HepG2 (cell line): Measurements from ENCODE around the gene MCU.

ENCODE experiments used
- CEBPB ChIP-seq: IDR thresholded peaks from 2 replicates; pipeline ENCODE4 v1.6.1; 2011; ENCODE audit warnings: low read depth, low read length, improper control_type of control experiment, borderline replicate concordance
- FOXA1 ChIP-seq, 2 experiments: fragments of 450-650 bp in 1 of 2; sonication (generic) in 1 of 2; formaldehyde crosslinking in 1 of 2; IDR thresholded peaks; 2 replicates each; pipeline versions ENCODE4 v1.4.0 to v1.6.1; 2016 to 2020; ENCODE audit warnings: missing genetic modification reagents in 1 of 2
- KDM1A ChIP-seq: IDR thresholded peaks from 2 replicates; pipeline ENCODE4 v1.6.1; 2016; ENCODE audit warnings: missing compliant biosample characterization
- KLF13 ChIP-seq: sonication (generic); formaldehyde crosslinking; IDR thresholded peaks from 2 replicates; pipeline ENCODE4 v1.4.0; 2020; ENCODE audit warnings: mild to moderate bottlenecking, missing genetic modification reagents
- MBD4 ChIP-seq: IDR thresholded peaks from 2 replicates; pipeline ENCODE4 v1.6.1; 2012; ENCODE audit warnings: low read length, inconsistent platforms, borderline replicate concordance
- POLR2AphosphoS5 ChIP-seq: IDR thresholded peaks from 2 replicates; pipeline ENCODE4 v1.6.1; 2012; ENCODE audit warnings: low read depth, low read length
- RARA ChIP-seq: IDR thresholded peaks from 2 replicates; pipeline ENCODE4 v1.6.1; 2016; ENCODE audit warnings: missing genetic modification reagents, missing compliant biosample characterization
- TCF7L2 ChIP-seq: IDR thresholded peaks from 2 replicates; pipeline ENCODE4 v1.6.1; 2011; ENCODE audit warnings: mild to moderate bottlenecking, low read depth, low read length, moderate library complexity
- ZNF563 ChIP-seq: sonication (generic); formaldehyde crosslinking; IDR thresholded peaks from 2 replicates; pipeline ENCODE4 v1.8.0; 2022; ENCODE audit warnings: mild to moderate bottlenecking, moderate library complexity, missing genetic modification reagents
- ZNF703 ChIP-seq: sonication (generic); formaldehyde crosslinking; IDR thresholded peaks from 2 replicates; pipeline ENCODE4 v1.5.1; 2020; ENCODE audit warnings: missing genetic modification reagents, mild to moderate bottlenecking, moderate library complexity, borderline replicate concordance
- ZNF839 ChIP-seq: sonication (generic); formaldehyde crosslinking; IDR thresholded peaks from 2 replicates; pipeline ENCODE4 v1.4.0; 2020; ENCODE audit warnings: missing genetic modification reagents, mild to moderate bottlenecking, borderline replicate concordance
- ZZZ3 ChIP-seq: sonication (generic); formaldehyde crosslinking; IDR thresholded peaks from 2 replicates; pipeline ENCODE4 v1.4.0; 2020; ENCODE audit warnings: missing genetic modification reagents, mild to moderate bottlenecking, borderline replicate concordance
- TF ChIP-seq, protein P1 (sequence below): sonication (generic); formaldehyde crosslinking; IDR thresholded peaks from 2 replicates; pipeline ENCODE4 v1.5.0; 2020; ENCODE audit warnings: missing genetic modification reagents
- TF ChIP-seq, protein P2 (sequence below): sonication (generic); formaldehyde crosslinking; IDR thresholded peaks from 2 replicates; pipeline ENCODE4 v1.5.0; 2020; ENCODE audit warnings: mild to moderate bottlenecking, missing genetic modification reagents, moderate library complexity

DNA sequence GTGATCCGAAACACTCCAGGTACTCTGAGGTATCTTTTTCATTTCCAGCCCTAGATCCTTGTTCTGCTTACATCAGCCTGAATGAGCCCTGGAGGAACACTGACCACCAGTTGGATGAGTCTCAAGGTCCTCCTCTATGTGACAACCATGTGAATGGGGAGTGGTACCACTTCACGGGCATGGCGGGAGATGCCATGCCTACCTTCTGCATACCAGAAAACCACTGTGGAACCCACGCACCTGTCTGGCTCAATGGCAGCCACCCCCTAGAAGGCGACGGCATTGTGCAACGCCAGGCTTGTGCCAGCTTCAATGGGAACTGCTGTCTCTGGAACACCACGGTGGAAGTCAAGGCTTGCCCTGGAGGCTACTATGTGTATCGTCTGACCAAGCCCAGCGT, 206.7 kb downstream of the MCU start:
- no peak for TF ChIP-seq POLR2AphosphoS5
- TF ChIP-seq ZZZ3 (CRISPR knock-in tag): no peak
- no peak for TF ChIP-seq ZNF563 (CRISPR knock-in tag)
- no peak for TF ChIP-seq KLF13
- no peak for TF ChIP-seq ZNF703 (CRISPR knock-in tag)
- no peak for TF ChIP-seq MBD4
- TF ChIP-seq TCF7L2: no peak
- TF ChIP-seq, protein P1, sequence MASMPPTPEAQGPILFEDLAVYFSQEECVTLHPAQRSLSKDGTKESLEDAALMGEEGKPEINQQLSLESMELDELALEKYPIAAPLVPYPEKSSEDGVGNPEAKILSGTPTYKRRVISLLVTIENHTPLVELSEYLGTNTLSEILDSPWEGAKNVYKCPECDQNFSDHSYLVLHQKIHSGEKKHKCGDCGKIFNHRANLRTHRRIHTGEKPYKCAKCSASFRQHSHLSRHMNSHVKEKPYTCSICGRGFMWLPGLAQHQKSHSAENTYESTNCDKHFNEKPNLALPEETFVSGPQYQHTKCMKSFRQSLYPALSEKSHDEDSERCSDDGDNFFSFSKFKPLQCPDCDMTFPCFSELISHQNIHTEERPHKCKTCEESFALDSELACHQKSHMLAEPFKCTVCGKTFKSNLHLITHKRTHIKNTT (CRISPR knock-in tag): no peak
- TF ChIP-seq CEBPB: peak; percentile 17; the same call in 1 of the 2 replicates
- TF ChIP-seq KDM1A: no peak
- TF ChIP-seq, protein P2, sequence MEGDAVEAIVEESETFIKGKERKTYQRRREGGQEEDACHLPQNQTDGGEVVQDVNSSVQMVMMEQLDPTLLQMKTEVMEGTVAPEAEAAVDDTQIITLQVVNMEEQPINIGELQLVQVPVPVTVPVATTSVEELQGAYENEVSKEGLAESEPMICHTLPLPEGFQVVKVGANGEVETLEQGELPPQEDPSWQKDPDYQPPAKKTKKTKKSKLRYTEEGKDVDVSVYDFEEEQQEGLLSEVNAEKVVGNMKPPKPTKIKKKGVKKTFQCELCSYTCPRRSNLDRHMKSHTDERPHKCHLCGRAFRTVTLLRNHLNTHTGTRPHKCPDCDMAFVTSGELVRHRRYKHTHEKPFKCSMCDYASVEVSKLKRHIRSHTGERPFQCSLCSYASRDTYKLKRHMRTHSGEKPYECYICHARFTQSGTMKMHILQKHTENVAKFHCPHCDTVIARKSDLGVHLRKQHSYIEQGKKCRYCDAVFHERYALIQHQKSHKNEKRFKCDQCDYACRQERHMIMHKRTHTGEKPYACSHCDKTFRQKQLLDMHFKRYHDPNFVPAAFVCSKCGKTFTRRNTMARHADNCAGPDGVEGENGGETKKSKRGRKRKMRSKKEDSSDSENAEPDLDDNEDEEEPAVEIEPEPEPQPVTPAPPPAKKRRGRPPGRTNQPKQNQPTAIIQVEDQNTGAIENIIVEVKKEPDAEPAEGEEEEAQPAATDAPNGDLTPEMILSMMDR (CRISPR knock-in tag): no peak
- TF ChIP-seq ZNF839: no peak
- TF ChIP-seq FOXA1 (IDR thresholded peaks at IDR 0.05): no peak
- TF ChIP-seq FOXA1 (CRISPR knock-in tag; IDR thresholded peaks at IDR 0.05): no peak
- no peak for TF ChIP-seq RARA (CRISPR knock-in tag)
